ENCODE results near the gene TOX2.
A peak's percentile ranks its signal among the peaks of the same experiment; 100 is the strongest.

- TF ChIP-seq CTCF (conservative IDR thresholded peaks at IDR 0.05 in 1 of 2, IDR thresholded peaks at IDR 0.05 in 1 of 2; ENCODE audit: extremely low read depth in 1 of 2, insufficient read depth in 1 of 2, low read depth in 1 of 2, low read length in 2 of 2) = no peak
- TF ChIP-seq EZH2 (IDR thresholded peaks at IDR 0.05; ENCODE audit: borderline replicate concordance, low read length) = peak; percentile 99
Observed at GRCh38 chr20:43915211-43916072, 790 bp downstream of the TOX2 start.

Measured in mammary epithelial cell (primary cell).